ENCODE data around the gene TNKS1BP1.

GRCh38 chr11:57313071-57313787 is 11.5 kb downstream of the TNKS1BP1 start:
- no peak for TF ChIP-seq CTCF (IDR thresholded peaks at IDR 0.05)
- no peak for TF ChIP-seq ZFX (IDR thresholded peaks at IDR 0.05; ENCODE audit: borderline replicate concordance)
